Measurements from ENCODE around the gene NOB1. TPM values are rescaled to one million over a fixed set of nuclear protein-coding genes. Genes with fewer than 3 reads are reported as not detected.

Gene NOB1
- total and polyA plus RNA-seq, 9 of the 15 experiments (the other 6 are each of a cell fraction or from before 2014, with no cell fraction given): 42.4 to 148 (median 116) TPM

DNA sequence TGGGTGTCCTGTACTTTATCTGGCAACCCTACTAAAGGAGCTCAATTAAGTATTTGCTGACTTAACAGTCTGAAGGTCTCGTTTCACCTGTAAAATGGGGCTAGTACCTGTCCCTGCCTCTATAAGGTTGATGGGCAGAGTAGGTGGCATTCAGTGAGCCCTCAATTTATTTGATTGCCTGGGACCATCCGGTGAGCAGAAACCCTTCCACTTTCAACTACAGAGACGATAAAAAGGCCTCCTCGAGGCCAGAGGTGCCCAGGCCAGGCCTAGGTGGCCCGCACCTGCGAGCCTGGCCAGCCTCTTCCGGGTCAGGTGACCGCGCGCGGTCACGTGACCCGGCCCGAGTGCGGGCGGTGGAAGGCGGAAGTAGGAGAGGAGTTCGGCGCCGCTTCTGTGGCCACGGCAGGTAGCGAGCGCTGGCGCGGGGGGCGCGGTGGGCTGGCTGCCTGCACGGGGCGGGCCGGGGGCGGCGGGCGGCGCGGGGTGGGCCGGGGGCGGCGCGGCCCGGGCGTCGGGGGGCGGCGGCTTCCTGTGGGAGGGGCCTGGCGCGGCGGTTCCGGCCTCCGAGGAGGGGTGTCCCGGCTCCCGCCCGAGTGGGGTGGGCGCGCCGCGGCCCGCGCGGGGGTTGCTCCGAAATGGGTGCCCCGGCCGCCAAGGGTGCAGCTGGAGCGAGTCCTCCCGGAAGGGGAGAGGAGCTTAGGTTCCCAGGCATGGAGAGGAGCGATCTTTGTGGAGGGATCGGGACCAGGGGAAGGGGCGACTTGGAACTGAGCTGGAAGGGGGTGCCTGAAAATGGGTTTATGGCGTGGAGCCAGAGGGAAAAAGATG is 7.5 kb upstream of the NOB1 start, which contains the start of gene WWP2 (continued):
- TF ChIP-seq, protein P1, sequence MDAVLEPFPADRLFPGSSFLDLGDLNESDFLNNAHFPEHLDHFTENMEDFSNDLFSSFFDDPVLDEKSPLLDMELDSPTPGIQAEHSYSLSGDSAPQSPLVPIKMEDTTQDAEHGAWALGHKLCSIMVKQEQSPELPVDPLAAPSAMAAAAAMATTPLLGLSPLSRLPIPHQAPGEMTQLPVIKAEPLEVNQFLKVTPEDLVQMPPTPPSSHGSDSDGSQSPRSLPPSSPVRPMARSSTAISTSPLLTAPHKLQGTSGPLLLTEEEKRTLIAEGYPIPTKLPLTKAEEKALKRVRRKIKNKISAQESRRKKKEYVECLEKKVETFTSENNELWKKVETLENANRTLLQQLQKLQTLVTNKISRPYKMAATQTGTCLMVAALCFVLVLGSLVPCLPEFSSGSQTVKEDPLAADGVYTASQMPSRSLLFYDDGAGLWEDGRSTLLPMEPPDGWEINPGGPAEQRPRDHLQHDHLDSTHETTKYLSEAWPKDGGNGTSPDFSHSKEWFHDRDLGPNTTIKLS (IDR thresholded peaks at IDR 0.05; ENCODE audit: borderline replicate concordance, low read depth): peak; percentile 38; the same call in 1 of the 2 replicates
- TF ChIP-seq FOXK1 (CRISPR knock-in tag; IDR thresholded peaks at IDR 0.05; ENCODE audit: borderline replicate concordance) (no peak), CHD1 (IDR thresholded peaks at IDR 0.05; ENCODE audit: low read length) (no peak), HDAC2 (IDR thresholded peaks at IDR 0.05) (no peak), RBM14 (IDR thresholded peaks at IDR 0.05; ENCODE audit: borderline replicate concordance, insufficient read depth, low read depth, low read length) (no peak), ERF (CRISPR knock-in tag; IDR thresholded peaks at IDR 0.05) (no peak), E2F6 (IDR thresholded peaks at IDR 0.05; ENCODE audit: borderline replicate concordance in 1 of 2, extremely low read depth in 1 of 2, insufficient read depth in 1 of 2, insufficient read length in 1 of 2, low read depth in 1 of 2, low read length in 1 of 2, poor library complexity in 1 of 2, severe bottlenecking in 1 of 2) (peak; percentile 48 to 81), PKNOX1 (IDR thresholded peaks at IDR 0.05) (no peak), RAD51 (IDR thresholded peaks at IDR 0.05; ENCODE audit: borderline replicate concordance, low read depth) (peak; percentile 99), RBM22 (IDR thresholded peaks at IDR 0.05; ENCODE audit: low read depth, low read length, poor library complexity, severe bottlenecking) (no peak), POU5F1 (IDR thresholded peaks at IDR 0.05; ENCODE audit: borderline replicate concordance, low read depth, low read length, partially characterized antibody) (peak; percentile 17), ESRRA (IDR thresholded peaks at IDR 0.05; ENCODE audit: borderline replicate concordance, low read depth) (no peak), SMAD2 (IDR thresholded peaks at IDR 0.05; ENCODE audit: low read depth, low read length) (no peak), FOXJ3 (CRISPR knock-in tag; IDR thresholded peaks at IDR 0.05) (no peak), TCF7 (IDR thresholded peaks at IDR 0.05; ENCODE audit: borderline replicate concordance) (no peak), TRIM25 (IDR thresholded peaks at IDR 0.05; ENCODE audit: borderline replicate concordance) (no peak), TCF3 (CRISPR knock-in tag; IDR thresholded peaks at IDR 0.05) (no peak), TAL1 (IDR thresholded peaks at IDR 0.05) (no peak), NR2C1 (IDR thresholded peaks at IDR 0.05) (peak; percentile 77), NR2C1 (tag; IDR thresholded peaks at IDR 0.05) (peak; percentile 71)
- TF ChIP-seq, protein P2, sequence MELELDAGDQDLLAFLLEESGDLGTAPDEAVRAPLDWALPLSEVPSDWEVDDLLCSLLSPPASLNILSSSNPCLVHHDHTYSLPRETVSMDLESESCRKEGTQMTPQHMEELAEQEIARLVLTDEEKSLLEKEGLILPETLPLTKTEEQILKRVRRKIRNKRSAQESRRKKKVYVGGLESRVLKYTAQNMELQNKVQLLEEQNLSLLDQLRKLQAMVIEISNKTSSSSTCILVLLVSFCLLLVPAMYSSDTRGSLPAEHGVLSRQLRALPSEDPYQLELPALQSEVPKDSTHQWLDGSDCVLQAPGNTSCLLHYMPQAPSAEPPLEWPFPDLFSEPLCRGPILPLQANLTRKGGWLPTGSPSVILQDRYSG (tag; conservative IDR thresholded peaks at IDR 0.05; ENCODE audit: low read depth): 0 out of 2 replicates have a peak, but pooled peaks have one; percentile 41

Measured in K562 (cell line).